A673 (cell line): ENCODE measurements around the gene SLIT3. TPM values are rescaled to one million over a fixed set of nuclear protein-coding genes. Genes with fewer than 3 reads are reported as not detected.

Source experiments
- BruUV-seq: library from RNA; stranded (reverse); fragments of 400-500 nt; replicated peaks from 2 replicates; lab custom pipeline; 2021; lab: Mats Ljungman, UMichigan
- CTCF ChIA-PET: fragments of 300-600 bp; sonication (Branson Sonifier 250); formaldehyde crosslinking; loops from one replicate; lab custom pipeline; 2022; ENCODE audit warnings: antibody characterized with exemption; lab: Charles Lee
- POLR2A ChIA-PET: fragments of 300-600 bp; sonication (Branson Sonifier 250); formaldehyde crosslinking; loops from one replicate; lab custom pipeline; 2022; ENCODE audit warnings: antibody characterized with exemption; ENCODE audit not compliant: low non-redundant PET; lab: Charles Lee
- DNase-seq: peaks from one replicate; pipeline ENCODE4 v3.0.0-alpha.2; 2015; ENCODE audit warnings: low spot score
- H3K27ac ChIP-seq: fragments of 200-600 bp; sonication (generic); 2 replicates; pipeline ENCODE4 v1.5.1; 2016; ENCODE audit warnings: mixed run types, low read depth, mild to moderate bottlenecking, mixed read lengths, antibody characterized with exemption, low read length; ENCODE audit not compliant: poor library complexity, severe bottlenecking
- H3K27me3 ChIP-seq: fragments of 200-600 bp; sonication (generic); replicated peaks from 2 replicates; pipeline ENCODE4 v1.6.1; 2017; ENCODE audit warnings: mixed run types, low read depth, mild to moderate bottlenecking, mixed read lengths, antibody characterized with exemption, low read length; ENCODE audit not compliant: insufficient read depth, poor library complexity
- H3K36me3 ChIP-seq: fragments of 200-600 bp; sonication (generic); 2 replicates; pipeline ENCODE4 v1.6.1; 2016; ENCODE audit warnings: mixed run types, mild to moderate bottlenecking, mixed read lengths, antibody characterized with exemption, low read length; ENCODE audit not compliant: insufficient read depth, poor library complexity, severe bottlenecking
- H3K4me1 ChIP-seq: fragments of 200-600 bp; sonication (generic); 2 replicates; pipeline ENCODE4 v1.6.1; 2017; ENCODE audit warnings: mixed run types, mild to moderate bottlenecking, mixed read lengths, antibody characterized with exemption, low read length; ENCODE audit not compliant: insufficient read depth, poor library complexity, severe bottlenecking
- H3K4me3 ChIP-seq: fragments of 200-600 bp; sonication (generic); 2 replicates; pipeline ENCODE4 v1.5.1; 2016; ENCODE audit warnings: low read depth, mixed run types, mild to moderate bottlenecking, mixed read lengths, low read length; ENCODE audit not compliant: poor library complexity, severe bottlenecking
- H3K9me3 ChIP-seq: fragments of 200-600 bp; sonication (generic); 2 replicates; pipeline ENCODE4 v1.6.1; 2016; ENCODE audit warnings: mixed run types, low read depth, mild to moderate bottlenecking, mixed read lengths, antibody characterized with exemption, low read length; ENCODE audit not compliant: poor library complexity, severe bottlenecking
- CTCF ChIP-seq: fragments of 300-800, 200-600 bp; sonication (generic); conservative IDR thresholded peaks from 2 replicates; pipeline ENCODE4 v1.5.1; 2017; ENCODE audit warnings: low read depth, mild to moderate bottlenecking, antibody characterized with exemption, low read length, moderate library complexity, mixed read lengths
- EZH2 ChIP-seq: fragments of 200-600 bp; sonication (generic); IDR thresholded peaks from 2 replicates; pipeline ENCODE4 v1.6.1; 2017; ENCODE audit warnings: borderline replicate concordance, low read depth, mild to moderate bottlenecking, mixed read lengths, antibody characterized with exemption, low read length; ENCODE audit not compliant: poor library complexity, severe bottlenecking
- intact Hi-C: fragments of 100-400 bp; cut with micrococcal nuclease; formaldehyde crosslinking; loops from one replicate; pipeline ENCODE4 v1.10.0; 2022; ENCODE audit not compliant: unreplicated experiment
- total RNA-seq: library from RNA; stranded (reverse); gene quantifications from 2 replicates; pipeline ENCODE4 v1.2.3, GENCODE V29; 2021

The SLIT3 gene
- total RNA-seq, 1 experiment from 2014 or later, result not detected

- Histone ChIP-seq H3K4me3 (no peak overlapping the region), H3K9me3 (no peaks in the 10 kb centered on the region), H3K27ac (no peak overlapping the region), H3K36me3 (no peaks in the 10 kb centered on the region), H3K27me3 (peaks cover 31% of the 10 kb centered on the region), H3K4me1 (no peaks in the 10 kb centered on the region)
- no peak for DNase-seq
- TF ChIP-seq EZH2, result no peak
- TF ChIP-seq CTCF, result no peak
- intact Hi-C loops, result loop anchor here (10.0 kb wide), 1 partner anchor 561 kb away; no protein-coding TSS in a partner anchor
- POLR2A ChIA-PET, result no interaction called here
- CTCF ChIA-PET, result no interaction called here
- BruUV-seq, result no TSS peak
These were observed 316.7 kb downstream of the SLIT3 start for GRCh38 chr5:168984135-168984675.

GRCh38 chr5:168979135-168979534, 321.8 kb downstream of the SLIT3 start:
- H3K9me3 ChIP-seq, result no peaks in the 10 kb centered on the region
- H3K4me3 ChIP-seq, result no peak overlapping the region
- no peaks in the 10 kb centered on the region for H3K4me1 ChIP-seq
- no peak overlapping the region for H3K27ac ChIP-seq
- no peaks in the 10 kb centered on the region for H3K36me3 ChIP-seq
- no peak for DNase-seq
- ChIA-PET CTCF (no interaction called here), POLR2A (no interaction called here)
- BruUV-seq, result no TSS peak
- TF ChIP-seq EZH2, result no peak
- no peak for TF ChIP-seq CTCF
- peaks cover 12% of the 10 kb centered on the region for H3K27me3 ChIP-seq
- intact Hi-C loops, result no loop called here

- ChIA-PET CTCF (no interaction called here), POLR2A (no interaction called here)
- Histone ChIP-seq H3K9me3 (no peaks in the 10 kb centered on the region), H3K4me3 (no peak overlapping the region), H3K27me3 (peaks cover 12% of the 10 kb centered on the region), H3K27ac (no peak overlapping the region), H3K4me1 (no peaks in the 10 kb centered on the region), H3K36me3 (no peaks in the 10 kb centered on the region)
- TF ChIP-seq CTCF (no peak), EZH2 (no peak)
- no peak for DNase-seq
- intact Hi-C loops, result no loop called here
- no TSS peak for BruUV-seq
These were observed 322.4 kb downstream of the SLIT3 start for GRCh38 chr5:168978500-168978899.
